ENCODE results near the gene AICDA.
"Not testable (repeated sequence)": the region's sequence is repeated elsewhere in the genome, so short reads cannot be mapped to it uniquely, and the experiment has no call there.

GRCh38 chr12:8566052-8566451 is 46.6 kb downstream of the AICDA start:
- TF ChIP-seq CTCF (IDR thresholded peaks at IDR 0.05 in 8 of 11, conservative IDR thresholded peaks at IDR 0.05 in 3 of 11); POLR2A (IDR thresholded peaks at IDR 0.05); POLR2AphosphoS5 (IDR thresholded peaks at IDR 0.05): not testable (repeated sequence)

All from spleen (tissue), 7 donors.